ENCODE measurements around the gene LRRC39.
"Not testable (repeated sequence)": the region's sequence is repeated elsewhere in the genome, so short reads cannot be mapped to it uniquely, and the experiment has no call there.

LRRC39 gene

GRCh38 chr1:100206301-100206700 lies 28.2 kb upstream of the LRRC39 start:
- DNase-seq (ENCODE audit: extremely low read depth, low read depth), result no peak
- no peak for TF ChIP-seq CTCF (IDR thresholded peaks at IDR 0.05; ENCODE audit: low read depth, low read length)

GRCh38 chr1:100205593-100205992 lies 27.5 kb upstream of the LRRC39 start:
- not testable (repeated sequence) for DNase-seq (ENCODE audit: extremely low read depth, low read depth)

- DNase-seq (ENCODE audit: extremely low read depth, low read depth), result not testable (repeated sequence)
These were observed 27.0 kb upstream of the LRRC39 start for GRCh38 chr1:100205103-100205502.

- DNase-seq (ENCODE audit: extremely low read depth, low read depth), result not testable (repeated sequence)
These were observed 24.6 kb upstream of the LRRC39 start for GRCh38 chr1:100202703-100203102.

GRCh38 chr1:100200060-100200459 lies 22.0 kb upstream of the LRRC39 start:
- DNase-seq (ENCODE audit: extremely low read depth, low read depth), result not testable (repeated sequence)

- TF ChIP-seq CTCF (IDR thresholded peaks at IDR 0.05; ENCODE audit: low read depth, low read length), result no peak
These were observed 20.5 kb upstream of the LRRC39 start for GRCh38 chr1:100198596-100198995.

GRCh38 chr1:100188617-100189016 lies 10.6 kb upstream of the LRRC39 start:
- no peak for TF ChIP-seq CTCF (IDR thresholded peaks at IDR 0.05; ENCODE audit: low read depth, low read length)
- DNase-seq (ENCODE audit: extremely low read depth, low read depth), result peak; percentile 91

More at GRCh38 chr1:100198596-100198995, 20.5 kb upstream of the LRRC39 start:
- DNase-seq (ENCODE audit: extremely low read depth, low read depth), result no peak

GRCh38 chr1:100187912-100188311 lies 9.9 kb upstream of the LRRC39 start:
- peak; percentile 8 for DNase-seq (ENCODE audit: extremely low read depth, low read depth)
- TF ChIP-seq CTCF (IDR thresholded peaks at IDR 0.05; ENCODE audit: low read depth, low read length), result no peak

GRCh38 chr1:100184536-100184935 lies 6.5 kb upstream of the LRRC39 start:
- TF ChIP-seq CTCF (IDR thresholded peaks at IDR 0.05; ENCODE audit: low read depth, low read length), result no peak
- no peak for DNase-seq (ENCODE audit: extremely low read depth, low read depth)

GRCh38 chr1:100183370-100183769 lies 5.3 kb upstream of the LRRC39 start:
- no peak for TF ChIP-seq CTCF (IDR thresholded peaks at IDR 0.05; ENCODE audit: low read depth, low read length)
- no peak for DNase-seq (ENCODE audit: extremely low read depth, low read depth)
